HTERT RPE-1 (cell line): ENCODE results near the gene CHST14.

Source experiments
- in situ Hi-C: fragments of 300-500 bp; cut with MboI; formaldehyde crosslinking; loops from 4 replicates; pipeline ENCODE4 v1.14.3; 2020; ENCODE audit warnings: low sequenced_read_pairs

Gene CHST14

DNA sequence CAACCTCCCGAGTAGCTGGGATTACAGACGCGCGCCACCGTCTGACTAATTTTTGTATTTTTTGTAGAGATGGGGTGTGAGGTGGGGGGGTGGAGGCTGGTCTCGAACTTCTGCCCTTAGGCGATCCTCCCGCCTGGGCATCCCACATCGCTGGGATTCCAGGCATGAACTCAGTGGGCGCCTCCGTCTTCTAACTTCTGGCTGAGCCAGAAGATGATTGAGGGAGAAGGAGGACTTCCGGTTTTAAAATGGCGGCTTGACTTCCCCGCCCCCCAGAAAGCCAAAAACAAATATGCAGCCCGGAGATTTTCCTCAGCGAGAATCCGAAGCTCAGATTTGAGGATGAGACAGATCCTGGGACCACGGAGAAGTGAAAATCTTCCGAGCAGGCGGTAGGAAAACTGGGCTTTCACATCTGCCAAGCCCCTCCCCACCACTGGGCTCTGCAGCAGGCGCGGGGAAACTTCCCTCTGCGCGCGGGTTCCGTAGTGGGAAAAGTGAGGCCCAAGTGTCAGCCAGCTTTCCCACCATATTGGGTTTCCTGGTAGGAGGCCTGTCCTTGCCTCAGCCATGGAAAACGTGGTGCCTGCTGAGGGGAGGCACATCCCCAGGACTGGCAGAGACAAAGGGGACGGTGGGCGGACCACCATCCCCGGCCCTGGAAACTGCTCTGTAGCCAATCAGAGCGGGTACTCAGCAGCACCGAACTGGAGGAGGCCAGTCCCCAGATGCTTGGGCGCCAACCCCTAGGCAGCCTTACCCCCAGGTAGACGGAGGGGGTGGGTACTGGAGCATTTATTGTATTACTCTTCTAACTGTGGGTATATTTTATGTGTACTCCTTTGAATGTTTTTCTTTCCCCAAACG is 17.3 kb downstream of the CHST14 start:
- in situ Hi-C loops, result no loop called here

DNA sequence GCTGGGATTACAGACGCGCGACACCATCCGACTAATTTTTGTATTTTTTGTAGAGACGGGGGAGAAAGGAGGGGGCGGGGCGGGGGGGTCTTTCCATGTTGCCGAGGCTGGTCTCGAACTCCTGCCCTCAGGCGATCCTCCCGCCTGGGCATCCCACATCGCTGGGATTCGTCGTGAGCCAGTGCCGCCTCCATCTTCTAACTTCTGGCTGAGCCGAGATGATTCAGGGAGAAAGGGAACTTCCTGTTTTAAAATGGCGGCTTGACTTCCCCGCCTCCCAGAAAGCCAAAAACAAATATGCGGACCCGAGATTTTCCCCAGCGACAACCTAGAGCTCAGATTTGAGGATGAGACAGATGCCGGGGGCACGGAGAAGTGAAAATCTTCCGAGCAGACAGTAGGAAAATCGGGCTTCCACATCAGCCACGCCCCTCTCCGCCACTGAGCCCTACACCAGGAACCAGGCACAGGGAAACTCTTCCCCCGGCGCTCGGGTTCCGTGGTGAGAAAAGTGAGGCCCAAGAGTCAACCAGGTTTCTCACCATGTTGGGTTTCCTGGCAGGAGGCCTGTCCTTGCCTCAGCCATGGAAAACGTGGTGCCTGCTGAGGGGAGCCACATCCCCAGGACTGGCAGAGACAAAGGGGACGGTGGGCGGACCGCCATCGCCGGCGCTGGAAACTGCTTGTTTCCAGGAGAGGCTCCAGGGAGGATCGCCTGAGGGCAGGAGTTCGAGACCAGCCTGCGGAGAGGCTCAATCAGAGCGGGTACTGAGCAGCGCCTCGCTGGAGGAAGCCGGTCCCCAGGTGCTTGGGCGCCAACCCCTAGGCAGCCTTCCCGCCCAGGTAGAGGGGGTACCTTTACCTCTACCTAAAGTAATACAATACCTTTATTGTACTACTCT is 18.7 kb downstream of the CHST14 start:
- in situ Hi-C loops, result no loop called here

- in situ Hi-C loops, result no loop called here
Measured at GRCh38 chr15:40493089-40493840, 22.5 kb downstream of the CHST14 start.

- in situ Hi-C loops, result no loop called here
Measured at GRCh38 chr15:40495516-40495915, 24.7 kb downstream of the CHST14 start.

DNA sequence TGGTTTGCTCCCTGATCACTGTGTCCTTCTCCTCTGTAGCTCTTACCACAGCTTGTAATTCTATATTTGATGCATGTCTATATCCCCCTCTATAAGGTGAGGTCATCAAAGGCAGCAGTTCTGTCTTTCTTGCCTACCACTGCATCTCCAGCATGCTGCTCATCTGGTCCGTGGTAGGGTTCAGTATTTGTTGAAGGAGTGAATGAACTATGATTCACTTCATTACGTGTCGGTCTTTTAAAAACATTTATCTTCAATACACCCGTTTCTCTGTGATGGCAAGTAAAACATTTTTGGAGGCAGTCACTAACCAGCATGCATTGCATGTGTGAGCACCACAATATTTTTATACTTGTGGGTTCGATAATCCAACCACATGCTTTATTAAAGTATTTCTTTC is 27.6 kb downstream of the CHST14 start:
- in situ Hi-C loops, result no loop called here

DNA sequence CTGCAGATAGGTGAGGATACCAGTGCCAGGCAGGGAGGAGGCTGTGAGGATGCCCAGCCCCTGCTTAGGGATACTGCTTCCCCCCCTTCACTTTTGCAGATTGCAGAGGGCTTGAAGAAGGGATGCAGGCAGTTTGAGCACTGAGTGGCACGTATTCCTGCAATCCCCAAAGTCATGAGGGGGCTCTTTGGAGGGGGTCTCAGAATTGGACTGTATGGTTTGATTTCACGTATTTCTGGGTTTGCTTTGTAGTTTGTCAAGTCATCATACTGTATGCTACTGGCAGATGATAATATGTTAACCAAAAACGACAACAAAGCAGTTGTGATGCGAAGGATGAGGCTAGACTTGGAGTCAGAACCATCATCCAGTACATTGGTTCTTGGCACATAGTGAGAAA is 28.1 kb downstream of the CHST14 start:
- in situ Hi-C loops, result no loop called here

DNA sequence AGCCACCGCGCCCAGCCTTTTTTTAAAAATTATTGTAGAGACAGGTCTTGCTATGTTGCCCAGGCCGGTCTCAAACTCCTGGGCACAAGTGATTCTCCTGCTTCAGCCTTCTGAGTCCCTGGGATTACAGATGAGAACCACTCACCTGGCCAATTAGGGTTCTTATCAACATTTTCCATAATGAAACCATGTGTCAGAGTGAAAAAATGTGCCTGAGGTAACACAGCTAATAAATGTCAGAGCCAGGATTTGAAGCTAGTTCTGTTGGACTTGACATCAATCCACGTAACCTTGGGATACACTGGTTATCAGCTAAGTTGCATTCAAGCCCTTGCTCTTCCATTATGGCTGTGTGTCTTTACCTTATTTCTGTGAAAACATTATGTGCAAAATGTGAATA is 29.1 kb downstream of the CHST14 start:
- in situ Hi-C loops, result no loop called here

GRCh38 chr15:40500568-40501330 is 30.0 kb downstream of the CHST14 start:
- in situ Hi-C loops, result no loop called here

- in situ Hi-C loops, result no loop called here
Measured at GRCh38 chr15:40501487-40501886, 30.7 kb downstream of the CHST14 start.

- in situ Hi-C loops, result no loop called here
Measured at GRCh38 chr15:40506964-40507571, 36.3 kb downstream of the CHST14 start.

DNA sequence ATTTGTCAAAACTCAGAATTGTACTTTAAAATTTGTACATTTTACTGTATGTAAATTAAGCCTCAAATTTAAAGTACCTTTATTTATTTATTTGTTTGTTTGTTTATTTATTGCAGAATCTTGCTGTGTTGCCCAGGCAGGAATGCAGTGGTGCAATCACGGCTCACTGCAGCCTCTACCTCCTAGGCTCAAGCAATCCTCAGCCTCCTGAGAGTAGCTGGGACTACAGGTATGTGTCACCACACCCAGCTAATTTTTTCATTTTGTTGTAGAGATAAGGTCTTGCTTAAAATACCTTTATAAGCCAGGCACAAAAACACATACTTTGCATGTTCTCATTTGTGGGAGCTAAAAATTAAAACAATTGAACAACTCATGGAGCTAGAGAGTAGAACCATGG is 37.4 kb downstream of the CHST14 start:
- in situ Hi-C loops, result no loop called here

DNA sequence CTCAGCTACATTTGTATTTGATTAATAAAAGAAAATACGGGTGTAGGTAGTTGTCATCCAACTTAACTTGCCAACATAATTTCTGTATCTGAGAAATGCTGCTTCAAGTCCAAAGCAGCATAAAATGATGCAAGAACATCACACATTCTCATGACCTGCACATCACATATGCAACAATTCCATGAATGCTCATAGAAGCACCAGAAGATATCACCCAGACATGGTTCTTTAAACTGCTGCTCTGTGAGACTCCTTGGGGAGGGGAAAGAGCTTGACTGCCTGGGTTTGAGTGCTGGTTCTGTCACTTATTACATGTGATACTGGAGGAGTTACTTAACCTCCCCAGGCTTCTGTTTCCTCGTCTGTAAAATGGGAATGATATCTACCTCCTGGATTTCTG is 39.4 kb downstream of the CHST14 start:
- in situ Hi-C loops, result no loop called here

GRCh38 chr15:40511093-40511471 is 40.3 kb downstream of the CHST14 start:
- in situ Hi-C loops, result no loop called here

DNA sequence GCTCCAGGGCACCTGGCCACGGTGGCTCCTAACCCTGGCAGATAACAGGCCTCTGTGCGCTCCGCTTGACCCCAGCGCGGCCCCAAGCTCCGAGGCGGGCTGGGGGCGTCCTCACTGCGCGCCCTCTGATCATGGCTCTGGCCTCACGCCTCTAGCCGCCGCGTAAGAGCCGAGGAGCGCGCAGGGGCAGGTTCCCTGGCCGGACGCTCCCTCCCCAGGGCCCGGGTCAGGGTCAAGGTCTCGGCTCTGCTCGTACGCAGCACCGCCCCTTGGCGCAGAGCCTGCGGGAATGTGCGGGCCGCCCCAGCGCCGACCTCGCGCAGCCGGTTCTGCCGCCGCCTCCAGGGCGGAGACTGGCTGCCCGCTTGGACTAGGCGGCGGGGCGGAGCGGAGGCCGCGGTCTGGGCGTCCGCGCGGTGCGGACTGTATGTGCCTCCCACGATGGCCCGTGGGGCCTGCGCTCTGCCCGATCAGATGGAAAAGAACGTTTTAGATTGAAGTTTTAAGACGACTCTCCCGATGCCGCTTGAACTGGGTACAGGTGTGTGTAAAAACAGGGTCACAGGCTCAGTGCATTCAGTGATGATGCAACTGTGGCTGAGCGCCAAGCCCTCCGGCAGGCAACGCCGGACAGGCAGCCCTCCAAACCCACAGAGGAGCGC is 40.8 kb downstream of the CHST14 start:
- in situ Hi-C loops, result no loop called here

- in situ Hi-C loops, result no loop called here
Measured at GRCh38 chr15:40512440-40512839, 41.7 kb downstream of the CHST14 start.

DNA sequence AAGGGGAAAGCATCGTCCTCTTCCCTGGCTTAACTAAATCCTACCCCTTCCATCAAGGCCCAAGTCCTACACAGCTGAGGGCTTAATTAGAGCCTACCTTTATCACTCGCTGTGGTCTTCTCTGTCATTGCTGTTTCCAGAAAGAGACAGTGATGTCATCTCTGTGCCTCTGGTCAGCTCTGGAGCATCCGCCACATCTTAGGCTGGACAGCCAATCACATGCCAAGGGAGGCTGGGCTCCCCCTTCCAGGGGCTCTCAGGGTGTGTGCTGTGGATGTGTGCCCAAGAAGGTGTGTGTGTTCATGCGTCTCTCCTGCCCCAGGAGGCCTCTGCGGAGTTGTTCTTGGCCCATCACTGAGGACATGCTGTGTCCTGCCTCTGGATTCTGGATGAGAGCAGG is 42.8 kb downstream of the CHST14 start:
- in situ Hi-C loops, result no loop called here

- in situ Hi-C loops, result no loop called here
Measured at GRCh38 chr15:40516322-40516721, 45.5 kb downstream of the CHST14 start.
